Psoas muscle (tissue), 8 donors: Measurements from ENCODE around the gene FAM193B. TPM values are rescaled to one million over a fixed set of nuclear protein-coding genes. Genes with fewer than 3 reads are reported as not detected.

ENCODE experiments used
- ATAC-seq, 4 donors: fragments of 200-7000 bp; cut with Tn5 transposase; one replicate each; pipeline ENCODE4 v1.9.1; 2020; ENCODE audit warnings: moderate library complexity in 3 of 4, mild to moderate bottlenecking in 2 of 4
- DNase-seq, 2 donors: peaks; one replicate each; pipeline ENCODE4 v3.0.0-alpha.2; 2020
- H3K27ac ChIP-seq: fragments of 200-600 bp; one replicate; pipeline ENCODE4 v1.8.0; 2022
- H3K27me3 ChIP-seq, 3 donors: fragments of 200-600 bp in 1 of 3; one replicate each; pipeline versions ENCODE4 v1.6.1 to v1.8.0; 2013 to 2022; ENCODE audit warnings: low read length in 2 of 3, mild to moderate bottlenecking in 2 of 3, moderate library complexity in 1 of 3; ENCODE audit not compliant: insufficient read depth in 3 of 3
- H3K36me3 ChIP-seq, 2 donors: fragments of 200-600 bp in 1 of 2; one replicate each; pipeline versions ENCODE4 v1.6.1 to v1.8.0; 2013 to 2022; ENCODE audit warnings: low read depth in 1 of 2, mild to moderate bottlenecking in 1 of 2, moderate library complexity in 1 of 2; ENCODE audit not compliant: insufficient read depth in 1 of 2
- H3K4me1 ChIP-seq: fragments of 200-600 bp; one replicate; pipeline ENCODE4 v1.8.0; 2022
- H3K4me3 ChIP-seq: fragments of 200-600 bp; one replicate; pipeline ENCODE4 v1.8.0; 2022; ENCODE audit warnings: mild to moderate bottlenecking
- H3K9me3 ChIP-seq: fragments of 200-600 bp; one replicate; pipeline ENCODE4 v1.8.0; 2022
- WGBS, 3 donors: extraction: QIAGEN DNeasy Blood & Tissue Kit; methylation state at CpG; one replicate each; pipeline versions ENCODE4 v1.1.6 to v1.1.7; 2013; 5-methylcytosine and 5-hydroxymethylcytosine counted together
- intact Hi-C, 2 donors: fragments of 100-400 bp; cut with DNase I; formaldehyde crosslinking; loops; one replicate each; pipeline versions ENCODE4 v1.11.0 to v1.14.2; 2022
- polyA plus RNA-seq, 3 donors: library from polyadenylated mRNA; stranded (reverse); fragments of 200-250 nt; gene quantifications; one replicate each; pipeline ENCODE4 v1.2.3, GENCODE V29; 2013
- total RNA-seq, 4 donors: library from RNA; stranded (reverse); fragmentation: NEBNext Ultra II Directional in 2 of 4; extraction: Animal tissue kit (Norgen Biotek cat#: 25700) in 2 of 4; gene quantifications; one replicate each; pipeline versions ENCODE4 v1.2.1 to v1.2.4, GENCODE V29; 2021 to 2023
- TF ChIP-seq, protein P1 (sequence below): fragments of 200-600 bp; IDR thresholded peaks from one replicate; pipeline ENCODE4 v1.8.0; 2022; ENCODE audit warnings: antibody characterized with exemption
- donor health status: healthy with polysubstance abuse.
- donor health status: DM: no; HTN: no; CAD: no; lungs with moderate emphysema.
- donor health status: Bipolar disorder and iron deficiency.
- donor health status: healthy.
- donor health status: DM: yes; HTN: yes; CAD: no.
- donor health status: DM: no; HTN: no; CAD: no.
- donor health status: DM: no; HTN: no; CAD: no.
- donor health status: DM: yes; HTN: yes; CAD: no.

Gene FAM193B
- total and polyA plus RNA-seq, 7 donors, result 26.9 to 36.7 (median 28.4) TPM

DNA sequence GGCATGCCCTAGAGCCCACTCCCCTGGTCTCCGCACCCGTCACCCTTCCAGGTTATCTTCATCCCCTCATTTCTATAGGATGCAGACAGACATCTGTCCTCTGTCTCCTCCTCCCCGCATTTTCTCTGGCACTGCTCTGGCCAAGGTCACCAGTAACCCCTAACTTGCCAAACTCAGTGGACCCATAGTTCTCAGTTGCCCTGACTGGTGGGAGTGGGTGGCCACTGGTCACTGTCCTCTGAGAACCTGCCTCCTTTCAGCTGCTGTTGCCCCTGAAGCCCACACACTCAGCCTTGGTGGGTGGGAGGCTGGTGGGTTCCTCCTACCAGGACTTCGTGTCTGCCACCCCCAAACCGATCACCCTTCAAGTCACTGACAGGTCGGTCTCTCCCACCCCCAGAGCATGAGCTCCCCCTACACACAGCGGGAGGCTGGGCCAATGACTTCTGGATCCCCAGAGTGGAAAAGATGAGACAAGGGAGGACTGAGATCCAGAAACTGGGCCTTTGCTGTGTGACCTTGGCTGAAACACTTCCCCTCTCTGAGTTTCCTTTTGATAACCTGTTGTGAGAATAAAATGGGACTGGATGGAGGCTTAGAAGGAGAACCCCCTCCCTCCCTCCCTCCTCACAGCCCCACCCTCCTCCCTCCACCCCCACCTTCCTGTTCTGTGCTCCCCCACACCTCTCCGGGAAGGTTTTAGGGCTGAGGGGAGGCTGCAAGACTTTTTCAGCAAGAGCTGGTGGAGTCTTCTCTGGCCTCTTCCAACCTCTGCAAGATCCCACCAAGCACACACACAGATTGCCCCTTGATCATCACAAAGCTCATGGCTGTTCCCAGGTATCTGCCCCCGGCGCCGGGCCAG is 78.6 kb downstream of the FAM193B start:
- WGBS, 3 donors, result 72 to 74% (median 73%) methylated on average over 11 of the region's 11 CpGs
- TF ChIP-seq, protein P1, sequence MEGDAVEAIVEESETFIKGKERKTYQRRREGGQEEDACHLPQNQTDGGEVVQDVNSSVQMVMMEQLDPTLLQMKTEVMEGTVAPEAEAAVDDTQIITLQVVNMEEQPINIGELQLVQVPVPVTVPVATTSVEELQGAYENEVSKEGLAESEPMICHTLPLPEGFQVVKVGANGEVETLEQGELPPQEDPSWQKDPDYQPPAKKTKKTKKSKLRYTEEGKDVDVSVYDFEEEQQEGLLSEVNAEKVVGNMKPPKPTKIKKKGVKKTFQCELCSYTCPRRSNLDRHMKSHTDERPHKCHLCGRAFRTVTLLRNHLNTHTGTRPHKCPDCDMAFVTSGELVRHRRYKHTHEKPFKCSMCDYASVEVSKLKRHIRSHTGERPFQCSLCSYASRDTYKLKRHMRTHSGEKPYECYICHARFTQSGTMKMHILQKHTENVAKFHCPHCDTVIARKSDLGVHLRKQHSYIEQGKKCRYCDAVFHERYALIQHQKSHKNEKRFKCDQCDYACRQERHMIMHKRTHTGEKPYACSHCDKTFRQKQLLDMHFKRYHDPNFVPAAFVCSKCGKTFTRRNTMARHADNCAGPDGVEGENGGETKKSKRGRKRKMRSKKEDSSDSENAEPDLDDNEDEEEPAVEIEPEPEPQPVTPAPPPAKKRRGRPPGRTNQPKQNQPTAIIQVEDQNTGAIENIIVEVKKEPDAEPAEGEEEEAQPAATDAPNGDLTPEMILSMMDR, result no peak
- ATAC-seq, result no peak
- intact Hi-C loops, result no loop called here
- Histone ChIP-seq H3K27me3 (no peaks in the 10 kb centered on the region), H3K9me3 (no peaks in the 10 kb centered on the region), H3K27ac (no peak overlapping the region), H3K36me3 (no peaks in the 10 kb centered on the region), H3K4me3 (no peak overlapping the region), H3K4me1 (peaks cover 29% of the 10 kb centered on the region)
- no peak for DNase-seq

DNA sequence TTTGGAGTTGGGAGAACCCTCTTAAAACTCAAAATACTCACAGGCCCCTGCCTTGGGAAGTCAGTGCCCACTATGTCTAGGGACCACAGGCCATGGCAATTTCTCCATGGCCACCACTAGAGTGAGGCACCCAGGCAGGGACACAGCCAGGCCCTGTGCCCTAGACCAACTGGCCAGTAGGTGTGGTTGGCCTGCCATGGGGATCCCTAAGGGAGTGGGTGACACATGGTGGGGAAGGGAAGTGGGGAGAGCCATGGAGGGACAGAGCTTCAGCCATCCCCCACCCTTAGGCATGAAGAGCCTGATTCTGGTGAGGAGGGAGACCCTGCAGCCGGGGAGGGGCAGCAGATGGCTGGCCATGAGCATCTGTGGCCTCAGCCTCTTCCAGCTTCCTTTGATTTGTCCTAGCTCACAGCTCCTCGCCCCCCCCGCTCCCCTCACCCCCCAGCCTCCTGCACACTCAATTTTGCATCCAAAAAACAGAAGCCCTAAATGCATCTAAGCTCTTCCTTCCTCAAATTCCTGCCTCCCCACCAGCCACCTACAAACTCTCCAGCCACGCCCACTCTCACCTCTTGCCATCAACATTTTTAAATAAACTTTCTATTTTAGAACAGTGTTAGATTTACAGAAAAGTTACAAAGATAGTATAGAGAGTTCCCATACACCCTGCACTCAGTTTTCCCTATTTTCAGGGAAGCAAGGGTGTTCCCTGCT is 79.4 kb downstream of the FAM193B start:
- Histone ChIP-seq H3K27me3 (no peaks in the 10 kb centered on the region), H3K27ac (no peak overlapping the region), H3K4me1 (peaks cover 24% of the 10 kb centered on the region), H3K4me3 (no peak overlapping the region), H3K9me3 (no peaks in the 10 kb centered on the region), H3K36me3 (no peaks in the 10 kb centered on the region)
- TF ChIP-seq, protein P1, result no peak
- ATAC-seq (no peak), DNase-seq (no peak)
- 67 to 69% (median 69%) methylated on average over 3 to 4 of the region's 4 CpGs for WGBS, 3 donors
- intact Hi-C loops, result no loop called here

DNA sequence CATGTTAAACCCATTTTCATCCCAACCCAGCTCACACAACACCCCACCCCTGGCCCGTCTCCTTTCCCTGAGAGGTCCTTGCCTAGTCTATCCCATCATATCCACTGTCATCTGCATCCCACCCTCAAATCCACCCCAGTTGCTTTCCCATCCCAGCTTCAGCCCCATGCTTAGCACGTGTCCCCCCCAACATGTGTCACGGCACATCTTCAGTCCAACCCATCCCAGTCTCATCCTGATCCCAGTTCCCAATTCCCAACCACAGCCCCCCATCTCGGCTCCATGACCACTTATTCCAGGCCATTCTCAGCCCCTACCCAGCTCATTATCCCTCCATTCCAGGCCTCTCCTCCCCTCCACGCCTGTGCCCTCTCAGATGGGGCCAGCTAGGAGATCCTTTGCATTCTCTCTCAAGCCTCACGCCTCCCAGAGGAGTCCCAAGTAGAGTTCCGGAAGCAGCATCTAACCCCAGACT is 80.3 kb downstream of the FAM193B start:
- no peak for ATAC-seq
- intact Hi-C loops, result no loop called here
- no peaks in the 10 kb centered on the region for H3K36me3 ChIP-seq
- peaks cover 16% of the 10 kb centered on the region for H3K4me1 ChIP-seq
- no peak for DNase-seq
- no peaks in the 10 kb centered on the region for H3K9me3 ChIP-seq
- no peak overlapping the region for H3K4me3 ChIP-seq
- no peak overlapping the region for H3K27ac ChIP-seq
- H3K27me3 ChIP-seq, result no peaks in the 10 kb centered on the region
- WGBS, 3 donors, result 52 to 61% (median 56%) methylated on average over 7 of the region's 7 CpGs
- TF ChIP-seq, protein P1, result no peak

DNA sequence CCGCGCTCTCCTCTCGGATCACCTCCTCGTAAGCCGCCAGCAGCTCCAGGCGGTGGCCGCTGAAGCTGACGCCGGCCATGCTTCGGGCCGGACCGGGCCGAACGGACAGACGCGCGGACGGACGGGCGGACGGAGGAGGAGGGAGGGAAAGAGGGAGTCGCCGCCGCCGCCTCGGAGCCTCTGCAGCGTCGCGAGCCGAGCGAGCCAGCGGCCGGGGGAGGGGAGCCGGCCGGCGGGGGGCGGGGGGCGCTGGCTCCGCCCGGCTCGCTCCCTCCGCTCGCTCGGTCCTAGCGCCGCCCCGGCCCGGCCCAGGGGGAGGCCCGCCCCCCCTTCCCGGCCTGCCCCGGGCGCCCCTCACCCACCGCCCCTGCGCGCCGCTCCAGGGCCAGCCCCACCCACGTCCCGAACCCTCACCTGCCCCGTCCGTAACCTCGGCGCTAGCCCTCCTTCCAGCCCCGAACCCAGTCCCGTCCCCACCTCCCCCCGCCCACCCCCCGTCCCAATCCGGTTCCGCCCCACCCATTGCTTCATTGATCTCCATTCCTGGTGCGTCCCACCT is 80.8 kb downstream of the FAM193B start, which contains the start of gene DBN1:
Gene DBN1, minus strand, starts transcription at position 192 of the 559 bp plus-strand sequence. Its CDS starts 113 bp downstream, at position 79.
- ATAC-seq, result peak; percentile 23 to 58 (median 46)

More for the DNA sequence above, 80.8 kb downstream of the FAM193B start, which contains the start of gene DBN1:
- intact Hi-C loops, result no loop called here
- whole genome bisulfite sequencing, 3 donors, result 4 to 14% (median 8%) methylated on average over 7 to 65 of the region's 69 CpGs
- Histone ChIP-seq H3K27ac (peak within 1 kb of the TSS; percentile 55), H3K4me1 (peaks cover 11% of the 10 kb centered on the region), H3K27me3 (no peaks in the 10 kb centered on the region), H3K36me3 (no peaks in the 10 kb centered on the region), H3K4me3 (peak within 1 kb of the TSS; percentile 76), H3K9me3 (no peaks in the 10 kb centered on the region)
- peak; percentile 62 to 78 for DNase-seq
- TF ChIP-seq, protein P1, result no peak
